Endothelial cell of umbilical vein (primary cell): Measurements from ENCODE around the gene SCNN1B.

Experiments
- CTCF ChIP-seq, 2 donors: IDR thresholded peaks; 1 replicate in 1 of 2; 2 replicates in 1 of 2; pipeline ENCODE4 v1.5.1; 2011; ENCODE audit warnings: low read length in 2 of 2, mild to moderate bottlenecking in 2 of 2, moderate library complexity in 2 of 2, control low read depth in 1 of 2, inconsistent platforms in 1 of 2, low read depth in 1 of 2; ENCODE audit not compliant: insufficient read depth in 1 of 2; ENCODE audit errors: extremely low read depth in 1 of 2
- EZH2 ChIP-seq: IDR thresholded peaks from 2 replicates; pipeline ENCODE4 v1.6.1; 2012; ENCODE audit warnings: borderline replicate concordance, low read depth, mild to moderate bottlenecking, moderate library complexity, low read length, inconsistent platforms; ENCODE audit not compliant: severe bottlenecking
- GATA2 ChIP-seq: IDR thresholded peaks from 2 replicates; pipeline ENCODE4 v1.7.0; 2011; ENCODE audit warnings: low read depth, mild to moderate bottlenecking, moderate library complexity, mixed read lengths, low read length; ENCODE audit not compliant: insufficient read length, insufficient read depth
- JUN ChIP-seq: IDR thresholded peaks from 2 replicates; pipeline ENCODE4 v1.6.1; 2011; ENCODE audit warnings: borderline replicate concordance, low read depth; ENCODE audit not compliant: insufficient read length, insufficient read depth
- MAX ChIP-seq: IDR thresholded peaks from 2 replicates; pipeline ENCODE4 v1.6.1; 2011; ENCODE audit not compliant: insufficient read depth, insufficient read length
- POLR2A ChIP-seq: IDR thresholded peaks from 2 replicates; pipeline ENCODE4 v1.6.1; 2012; ENCODE audit warnings: low read depth, mild to moderate bottlenecking, control low read depth, low read length
- POLR2AphosphoS5 ChIP-seq: IDR thresholded peaks from 2 replicates; pipeline ENCODE4 v1.6.1; 2012; ENCODE audit warnings: low read depth, mild to moderate bottlenecking, control low read depth, low read length, moderate library complexity; ENCODE audit not compliant: insufficient read depth

- TF ChIP-seq POLR2A (no peak), MAX (no peak), EZH2 (no peak), CTCF (IDR thresholded peaks at IDR 0.05; ENCODE audit: extremely low read depth in 1 of 2, insufficient read depth in 1 of 2, low read depth in 1 of 2, low read length in 2 of 2) (no peak), POLR2AphosphoS5 (no peak), JUN (no peak), GATA2 (no peak)
Measured at GRCh38 chr16:23378921-23379320, 76.8 kb downstream of the SCNN1B start.
